Muscle of back (tissue), 11 donors: Measurements from ENCODE around the gene FBRSL1. TPM values are rescaled to one million over a fixed set of nuclear protein-coding genes. Genes with fewer than 3 reads are reported as not detected.

Experiments used
- DNase-seq, 3 donors: peaks; one replicate each; pipeline versions ENCODE4 v3.0.0 to v3.0.0-alpha.2; 2013
- polyA plus RNA-seq, 10 donors: library from polyadenylated mRNA; unstranded; fragments of 120-200 nt; gene quantifications; one replicate each; pipeline ENCODE4 v1.2.1, GENCODE V29; 2013; ENCODE audit not compliant: insufficient read length in 10 of 10

The FBRSL1 gene
- polyA plus RNA-seq, 10 donors, result 28.2 to 49.8 (median 41.7) TPM

DNA sequence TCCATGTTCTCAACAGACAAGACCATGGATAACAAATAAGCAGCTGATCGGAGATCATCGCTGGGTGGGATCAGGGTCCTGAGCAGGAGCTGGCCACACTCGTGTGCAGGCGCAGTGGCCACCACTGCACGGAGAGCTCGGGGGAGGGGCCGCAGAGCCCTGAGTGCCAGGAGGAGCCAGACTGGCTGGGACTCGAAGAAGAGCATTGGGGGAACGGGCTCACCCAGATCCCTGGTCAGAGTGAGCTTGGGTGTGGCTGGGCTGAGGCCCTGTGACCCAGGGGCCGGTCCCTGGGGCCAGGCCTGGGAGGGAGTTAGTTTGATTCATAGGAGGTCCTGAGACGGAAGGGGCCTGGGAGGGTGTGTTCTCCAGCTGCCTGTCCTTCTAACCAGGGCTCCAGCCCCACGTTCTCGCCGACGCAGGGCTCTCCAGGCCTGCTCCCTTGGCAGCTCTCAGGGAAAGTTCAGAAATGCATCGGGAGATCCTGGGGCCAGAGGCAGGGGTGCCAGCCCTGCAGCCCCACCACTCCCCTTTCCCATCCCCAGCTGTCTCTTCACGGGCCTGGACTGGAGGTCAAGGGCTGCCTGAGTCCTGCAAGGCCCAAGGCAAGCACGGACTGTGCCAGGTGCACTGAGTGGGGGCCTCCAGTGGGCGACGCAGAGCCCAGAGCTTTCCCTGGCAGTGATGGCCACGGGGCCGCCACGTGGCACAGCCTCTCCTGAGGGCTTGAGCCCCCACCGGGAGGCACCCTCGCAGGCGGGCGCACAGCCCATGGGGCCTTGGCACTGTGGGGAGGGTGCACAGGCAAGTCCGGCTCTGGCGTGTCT is 48.1 kb downstream of the FBRSL1 start:
- DNase-seq, result no peak

DNA sequence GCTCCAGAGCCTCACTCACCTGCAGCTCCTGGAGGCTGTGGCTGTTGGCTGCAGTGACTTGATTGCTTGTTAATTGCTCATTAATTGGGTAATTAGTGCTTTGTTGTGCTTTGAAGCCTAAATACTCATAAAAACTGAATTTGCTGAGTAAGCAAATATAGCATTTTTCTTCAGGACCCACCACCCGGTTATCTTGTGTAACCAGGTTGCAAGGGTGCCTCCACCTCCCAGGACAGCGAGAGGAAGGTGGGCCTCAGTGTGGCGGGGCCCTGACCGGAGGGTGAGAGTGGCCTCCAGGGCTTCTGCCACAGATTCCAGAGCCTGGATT is 48.7 kb downstream of the FBRSL1 start:
- DNase-seq, result no peak

- no peak for DNase-seq
Observed at GRCh38 chr12:132539016-132539773, 49.2 kb downstream of the FBRSL1 start.

DNA sequence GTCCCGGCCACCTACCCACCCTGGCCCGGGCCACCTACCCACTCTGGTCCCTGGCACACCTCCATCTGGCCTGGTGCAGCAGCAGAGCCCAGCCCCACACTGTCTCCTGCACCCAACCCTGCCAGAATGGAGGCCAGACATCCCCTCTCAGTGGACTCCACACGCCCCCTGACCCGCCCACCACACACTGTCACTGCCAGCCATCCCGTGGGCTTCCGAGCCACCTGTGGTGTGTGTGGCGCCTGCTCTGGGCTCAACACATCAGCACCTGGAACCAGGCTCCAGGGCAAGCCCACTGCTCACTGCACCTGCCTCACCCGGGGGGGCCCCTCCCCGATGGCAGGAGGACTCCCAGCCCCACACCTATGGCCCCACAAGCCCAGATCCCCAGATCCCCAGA is 50.5 kb downstream of the FBRSL1 start:
- no peak for DNase-seq

GRCh38 chr12:132541200-132541599 is 51.2 kb downstream of the FBRSL1 start:
- DNase-seq, result no peak

GRCh38 chr12:132541996-132542395 is 52.0 kb downstream of the FBRSL1 start:
- DNase-seq, result no peak

GRCh38 chr12:132542661-132543060 is 52.7 kb downstream of the FBRSL1 start:
- DNase-seq, result no peak

DNA sequence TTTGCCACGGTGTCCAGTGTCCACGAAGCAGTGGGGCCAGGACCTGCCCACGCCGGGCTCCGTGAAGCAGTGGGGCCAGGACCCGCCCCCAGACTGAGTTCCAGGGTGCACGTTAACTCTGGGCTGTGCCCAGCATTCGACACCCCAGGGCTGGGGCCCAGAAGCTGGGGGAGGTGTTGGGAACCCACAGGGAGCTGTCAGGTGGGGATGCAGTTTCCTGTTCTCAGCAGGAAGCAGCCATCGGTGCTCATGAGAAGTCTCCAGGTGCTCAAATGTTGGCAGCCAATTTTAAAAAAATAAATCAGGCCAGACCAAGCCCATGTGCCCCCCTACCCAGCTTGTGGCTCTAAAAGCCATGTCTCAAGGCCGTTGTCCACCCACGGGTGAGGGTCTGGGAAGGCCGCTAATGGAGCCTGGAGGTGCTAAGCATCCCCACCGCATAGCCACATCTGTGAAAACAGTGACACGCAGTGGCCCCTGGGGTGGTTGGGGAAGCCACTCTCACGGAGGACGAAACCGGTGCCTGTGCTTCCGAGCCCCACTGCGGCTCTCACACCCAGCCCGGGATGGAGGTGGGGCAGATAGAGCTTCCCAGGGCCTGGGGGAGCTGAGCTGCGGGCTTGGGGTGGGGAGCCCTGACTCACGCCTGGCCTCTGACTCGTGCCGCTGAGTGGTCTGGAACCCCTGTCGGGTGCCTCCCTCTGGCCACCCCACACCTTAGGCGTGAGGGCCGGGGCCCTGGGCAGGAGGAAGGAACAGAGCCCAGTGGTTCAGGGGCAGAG is 53.5 kb downstream of the FBRSL1 start:
- no peak for DNase-seq

DNA sequence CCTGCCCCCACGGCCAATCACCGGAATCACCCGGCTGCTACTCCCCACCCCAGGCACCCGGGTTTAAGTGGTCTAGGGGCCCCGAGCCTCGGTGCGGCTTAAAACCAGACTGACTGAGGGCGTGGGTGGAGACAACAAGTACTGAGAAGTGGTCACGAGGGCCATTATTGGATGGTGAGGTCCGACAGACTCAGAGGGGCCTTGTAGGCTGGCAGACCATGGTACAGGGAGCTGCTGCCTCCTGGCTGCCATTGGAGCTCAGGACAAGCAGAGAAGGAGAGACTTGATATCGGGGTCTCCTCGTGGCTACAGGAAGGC is 54.1 kb downstream of the FBRSL1 start:
- DNase-seq, result no peak

DNA sequence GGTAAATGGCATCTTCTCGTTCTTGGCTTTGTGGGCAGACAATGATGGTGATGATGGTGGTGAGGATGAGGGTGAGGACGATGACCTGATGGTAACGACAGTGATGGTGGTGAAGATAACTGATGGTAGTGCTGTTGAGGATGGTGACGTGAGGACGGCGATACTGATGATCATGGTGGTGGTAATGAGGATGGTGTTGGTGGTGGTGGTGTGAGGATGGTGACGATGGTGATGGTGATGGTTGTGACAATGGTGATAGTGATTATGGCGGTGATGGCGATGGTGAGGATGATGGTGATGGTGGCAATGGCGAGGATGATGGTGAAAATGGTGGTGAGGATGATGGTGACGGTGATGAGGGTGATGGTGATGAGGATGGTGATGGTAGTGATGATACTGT is 54.5 kb downstream of the FBRSL1 start:
- no peak for DNase-seq

GRCh38 chr12:132545164-132545953 is 55.4 kb downstream of the FBRSL1 start:
- DNase-seq, result no peak

DNA sequence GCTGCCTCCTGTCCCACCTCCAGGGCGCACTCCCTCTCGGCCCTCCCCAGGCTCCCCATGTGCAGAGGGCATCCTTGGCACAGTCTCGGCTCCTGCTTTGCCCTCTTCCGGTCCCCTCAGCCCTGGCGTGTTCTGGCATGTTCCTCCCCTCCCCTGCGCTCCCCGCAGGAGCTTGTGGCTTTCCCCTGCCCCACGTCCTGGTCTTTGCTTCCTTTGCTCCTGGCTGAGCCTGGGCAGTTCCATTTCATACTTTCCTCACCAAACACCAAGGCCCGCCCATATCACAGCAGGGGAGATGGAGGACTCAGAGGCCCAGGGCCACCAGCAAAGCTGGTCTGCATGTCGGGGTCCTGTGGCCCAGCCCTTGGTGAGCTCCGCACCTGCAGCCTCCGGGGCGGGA is 56.0 kb downstream of the FBRSL1 start:
- no peak for DNase-seq

GRCh38 chr12:132546647-132547046 is 56.7 kb downstream of the FBRSL1 start:
- DNase-seq, result no peak

DNA sequence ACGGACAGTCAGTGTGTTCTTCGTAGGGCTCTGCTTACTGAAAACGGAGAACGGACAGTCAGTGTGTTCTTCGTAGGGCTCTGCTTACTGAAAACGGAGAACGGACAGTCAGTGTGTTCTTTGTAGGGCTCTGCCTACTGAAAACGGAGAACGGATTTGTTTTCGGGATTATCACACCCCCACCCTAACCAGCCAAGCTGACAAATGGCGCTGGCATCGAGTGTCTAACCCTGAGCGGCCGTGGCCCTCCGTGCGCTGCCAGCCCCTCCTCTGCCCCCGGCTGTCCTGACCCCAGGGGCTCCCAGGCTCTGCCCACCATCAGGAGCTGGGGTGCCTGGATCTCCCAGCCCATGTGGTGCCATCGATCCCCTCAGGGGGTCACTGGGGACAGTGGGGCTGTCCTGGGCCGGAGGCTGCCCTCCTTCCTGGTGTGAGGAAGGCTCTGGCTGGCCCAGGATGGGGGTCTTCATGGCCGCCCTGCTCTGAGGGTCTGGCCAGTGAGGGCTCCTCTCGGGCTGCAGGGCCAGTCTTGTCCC is 57.3 kb downstream of the FBRSL1 start:
- DNase-seq, result no peak

DNA sequence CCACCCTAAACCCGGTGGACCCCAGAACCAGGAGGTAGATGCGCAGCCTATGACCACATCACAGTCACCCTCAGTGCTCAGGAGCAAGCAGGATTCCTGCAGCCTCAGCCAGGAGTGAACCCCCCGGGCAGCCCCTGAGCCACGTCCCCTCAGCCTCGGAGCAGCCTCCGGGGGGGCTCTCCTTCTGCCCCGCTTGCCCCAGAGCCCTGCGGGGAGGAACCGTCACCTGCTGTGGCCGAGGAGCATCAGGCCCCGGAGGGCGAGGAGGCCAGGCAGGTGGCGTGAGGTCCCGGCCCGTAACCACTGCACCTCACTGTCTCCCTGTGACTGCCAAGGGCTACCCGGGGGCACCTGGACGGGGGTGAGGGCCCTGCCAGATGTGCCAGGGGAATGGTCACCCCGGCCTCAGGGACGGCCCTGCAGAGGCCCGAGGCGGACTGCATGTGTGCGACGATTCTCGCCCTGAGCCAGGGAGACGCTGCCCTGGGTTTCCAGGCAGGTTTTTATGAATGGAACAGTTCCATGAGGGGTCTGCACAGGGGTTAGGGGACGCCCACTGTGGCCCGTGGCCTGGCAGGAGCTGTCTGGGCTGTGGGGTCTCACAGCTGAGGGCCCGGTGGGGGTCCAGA is 58.6 kb downstream of the FBRSL1 start:
- DNase-seq, result no peak

DNA sequence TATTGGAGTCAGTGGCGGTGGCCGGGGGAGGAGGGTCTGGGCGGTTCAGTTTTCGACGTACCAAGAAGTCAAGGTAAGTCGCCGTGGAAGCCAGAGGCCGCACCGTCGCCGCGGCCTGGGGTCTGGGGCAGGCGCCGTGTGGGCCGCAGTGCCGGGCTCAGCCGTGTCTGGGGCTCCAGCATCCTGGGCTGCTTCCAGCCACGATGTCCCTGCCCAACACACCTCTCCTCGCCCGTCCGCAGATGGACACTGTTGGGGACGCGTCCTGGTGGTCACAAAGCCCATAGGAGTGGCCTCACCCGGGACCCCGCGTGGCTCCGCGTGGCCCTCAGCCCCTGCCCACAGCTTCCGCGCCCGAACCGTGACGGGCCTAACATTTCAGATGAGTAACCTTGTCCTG is 59.1 kb downstream of the FBRSL1 start:
- DNase-seq, result no peak

GRCh38 chr12:132550014-132550802 is 60.3 kb downstream of the FBRSL1 start:
- peak in 1 of 3 donors; percentile 51 for DNase-seq

GRCh38 chr12:132550830-132551640 is 61.1 kb downstream of the FBRSL1 start:
- no peak for DNase-seq

GRCh38 chr12:132551641-132552031 is 61.7 kb downstream of the FBRSL1 start:
- no peak for DNase-seq
